ENCODE measurements around the gene CNIH2.

Gene CNIH2

DNA sequence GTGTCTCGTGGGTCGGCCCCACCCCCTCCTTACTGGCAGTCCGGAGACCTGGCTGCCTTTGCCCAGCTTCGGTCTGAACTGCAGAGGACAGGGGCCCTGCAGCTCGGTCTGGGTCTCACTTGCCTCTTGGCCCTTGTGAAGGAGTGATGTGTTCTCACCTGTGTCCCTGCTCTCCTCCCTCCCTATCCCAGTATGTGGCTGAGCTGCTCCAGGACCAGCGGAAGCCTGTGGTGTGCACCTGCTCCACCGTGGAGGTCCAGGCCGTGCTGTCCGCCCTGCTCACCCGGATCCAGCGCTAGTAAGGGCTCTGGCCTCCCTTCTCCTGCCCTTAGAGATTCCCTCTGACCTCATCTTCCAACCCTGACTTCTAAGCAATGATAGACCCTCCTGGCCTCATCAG is 45.2 kb upstream of the CNIH2 start:
- ChIA-PET POLR2A (no interaction called here), CTCF (interaction anchor here (1.3 to 6.5 kb wide), 2 partner anchors 11 to 79 kb away, joined by 5 to 49 read pairs; no protein-coding TSS in a partner anchor)
- TF ChIP-seq, protein P1, sequence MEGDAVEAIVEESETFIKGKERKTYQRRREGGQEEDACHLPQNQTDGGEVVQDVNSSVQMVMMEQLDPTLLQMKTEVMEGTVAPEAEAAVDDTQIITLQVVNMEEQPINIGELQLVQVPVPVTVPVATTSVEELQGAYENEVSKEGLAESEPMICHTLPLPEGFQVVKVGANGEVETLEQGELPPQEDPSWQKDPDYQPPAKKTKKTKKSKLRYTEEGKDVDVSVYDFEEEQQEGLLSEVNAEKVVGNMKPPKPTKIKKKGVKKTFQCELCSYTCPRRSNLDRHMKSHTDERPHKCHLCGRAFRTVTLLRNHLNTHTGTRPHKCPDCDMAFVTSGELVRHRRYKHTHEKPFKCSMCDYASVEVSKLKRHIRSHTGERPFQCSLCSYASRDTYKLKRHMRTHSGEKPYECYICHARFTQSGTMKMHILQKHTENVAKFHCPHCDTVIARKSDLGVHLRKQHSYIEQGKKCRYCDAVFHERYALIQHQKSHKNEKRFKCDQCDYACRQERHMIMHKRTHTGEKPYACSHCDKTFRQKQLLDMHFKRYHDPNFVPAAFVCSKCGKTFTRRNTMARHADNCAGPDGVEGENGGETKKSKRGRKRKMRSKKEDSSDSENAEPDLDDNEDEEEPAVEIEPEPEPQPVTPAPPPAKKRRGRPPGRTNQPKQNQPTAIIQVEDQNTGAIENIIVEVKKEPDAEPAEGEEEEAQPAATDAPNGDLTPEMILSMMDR (IDR thresholded peaks at IDR 0.05; ENCODE audit: control extremely low read depth, extremely low read depth, low read depth, missing control alignments): no peak
- DNase-seq (ENCODE audit: extremely low spot score): no peak

DNA sequence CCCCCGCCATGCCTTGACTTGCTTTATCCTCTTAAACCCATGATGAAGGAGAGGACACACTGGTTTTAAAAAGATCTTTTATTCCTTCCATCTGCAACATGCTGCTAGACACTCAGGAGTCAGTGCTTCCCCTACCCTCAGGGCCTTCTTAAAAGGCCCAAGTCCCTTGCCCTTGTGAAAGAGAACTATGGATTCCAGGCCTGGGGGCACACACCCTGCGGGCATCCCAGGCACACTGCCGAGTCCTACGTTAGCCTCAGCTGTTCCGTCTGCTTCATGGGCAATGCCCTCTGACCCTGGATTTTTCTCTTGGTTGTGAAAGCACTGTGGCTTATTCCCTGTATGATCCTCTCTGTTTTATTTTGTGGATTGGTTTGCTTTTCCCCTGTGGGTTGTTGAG is 44.7 kb upstream of the CNIH2 start:
- POLR2A ChIA-PET: interaction anchor here (1.0 kb wide), 1 partner anchor 53 kb away, joined by 3 read pairs; no protein-coding TSS in a partner anchor
- DNase-seq (ENCODE audit: extremely low spot score): no peak
- CTCF ChIA-PET: interaction anchor here (1.3 to 6.5 kb wide), 2 partner anchors 11 to 78 kb away, joined by 5 to 49 read pairs; no protein-coding TSS in a partner anchor
- TF ChIP-seq, protein P1 (IDR thresholded peaks at IDR 0.05; ENCODE audit: control extremely low read depth, extremely low read depth, low read depth, missing control alignments): no peak

DNA sequence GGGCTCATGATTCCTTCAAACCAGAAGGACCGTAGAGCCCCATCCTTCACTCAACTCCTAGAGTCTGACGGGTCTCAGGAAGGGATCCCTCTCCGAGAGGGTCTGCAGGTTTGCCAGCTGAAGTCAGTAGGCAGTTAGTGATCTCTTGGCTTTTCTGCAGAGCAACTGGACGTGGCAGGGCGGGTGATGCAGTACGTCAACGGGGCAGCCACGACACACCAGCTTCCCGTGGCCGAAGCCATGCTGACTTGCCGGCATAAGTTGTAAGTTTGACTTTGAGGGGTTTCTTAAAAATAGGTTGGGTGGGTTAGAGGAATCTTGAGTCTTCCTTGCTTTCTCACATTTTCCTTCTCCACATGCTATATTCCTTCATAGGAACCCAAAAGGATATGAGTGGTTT is 42.8 kb upstream of the CNIH2 start:
- ChIA-PET CTCF (interaction anchor here (6.5 kb wide), 1 partner anchor 13 kb away, joined by 49 read pairs; no protein-coding TSS in a partner anchor), POLR2A (no interaction called here)
- no peak for DNase-seq (ENCODE audit: extremely low spot score)
- TF ChIP-seq, protein P1 (IDR thresholded peaks at IDR 0.05; ENCODE audit: control extremely low read depth, extremely low read depth, low read depth, missing control alignments): no peak

DNA sequence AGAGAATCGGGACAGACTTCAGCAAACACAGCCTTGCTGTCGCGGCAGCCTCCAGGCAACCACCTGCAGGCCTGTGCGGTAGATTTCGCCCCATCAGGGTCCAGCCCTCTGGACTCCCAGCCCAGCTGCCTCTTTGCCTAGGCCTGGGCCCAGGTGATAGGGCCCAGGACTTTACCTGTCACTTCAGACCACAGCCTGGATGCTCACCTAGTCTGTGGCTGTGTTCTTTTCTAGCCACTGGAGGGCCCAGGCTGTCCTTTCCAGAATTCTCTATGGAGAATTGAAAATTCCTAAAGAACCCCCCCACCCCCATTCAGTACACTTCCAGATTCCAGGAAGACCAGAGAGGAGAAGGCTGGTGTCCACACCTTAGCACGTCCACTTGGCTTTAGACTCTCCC is 40.1 kb upstream of the CNIH2 start:
- POLR2A ChIA-PET: no interaction called here
- TF ChIP-seq, protein P1 (IDR thresholded peaks at IDR 0.05; ENCODE audit: control extremely low read depth, extremely low read depth, low read depth, missing control alignments): no peak
- CTCF ChIA-PET: interaction anchor here (6.5 kb wide), 1 partner anchor 16 kb away, joined by 49 read pairs; no protein-coding TSS in a partner anchor
- DNase-seq (ENCODE audit: extremely low spot score): no peak

DNA sequence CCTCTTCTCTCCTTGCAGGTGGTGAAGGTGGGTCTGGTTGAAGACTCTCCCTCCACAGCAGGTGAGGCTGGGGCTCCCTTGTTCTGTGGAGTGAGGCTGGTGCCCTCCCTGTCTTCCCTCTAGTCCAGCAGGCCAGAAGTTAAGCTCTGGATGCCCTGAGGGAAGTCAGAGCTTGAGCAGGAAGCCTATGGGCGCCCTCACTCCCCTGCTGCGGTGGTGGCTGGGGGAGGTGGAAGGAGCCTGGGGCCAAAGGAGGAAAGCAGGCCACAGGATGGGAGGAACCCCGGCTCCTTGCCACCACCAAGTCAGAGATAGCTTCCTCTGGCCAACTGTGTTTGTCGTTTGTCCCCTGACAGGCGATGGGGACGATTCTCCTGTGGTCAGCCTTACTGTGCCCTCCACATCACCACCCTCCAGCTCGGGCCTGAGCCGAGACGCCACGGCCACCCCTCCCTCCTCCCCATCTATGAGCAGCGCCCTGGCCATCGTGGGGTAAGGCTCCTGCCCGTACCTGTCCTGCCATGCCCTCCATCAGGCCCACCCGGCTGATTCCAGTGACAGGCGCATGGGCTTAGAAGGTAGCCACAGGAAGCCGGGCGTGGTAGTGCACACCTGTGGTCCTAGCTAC is 39.1 kb upstream of the CNIH2 start:
- TF ChIP-seq, protein P1 (IDR thresholded peaks at IDR 0.05; ENCODE audit: control extremely low read depth, extremely low read depth, low read depth, missing control alignments): no peak
- ChIA-PET POLR2A (no interaction called here), CTCF (interaction anchor here (1.4 to 6.5 kb wide), 2 partner anchors 17 kb away, joined by 5 to 49 read pairs; no protein-coding TSS in a partner anchor)
- DNase-seq (ENCODE audit: extremely low spot score): no peak

DNA sequence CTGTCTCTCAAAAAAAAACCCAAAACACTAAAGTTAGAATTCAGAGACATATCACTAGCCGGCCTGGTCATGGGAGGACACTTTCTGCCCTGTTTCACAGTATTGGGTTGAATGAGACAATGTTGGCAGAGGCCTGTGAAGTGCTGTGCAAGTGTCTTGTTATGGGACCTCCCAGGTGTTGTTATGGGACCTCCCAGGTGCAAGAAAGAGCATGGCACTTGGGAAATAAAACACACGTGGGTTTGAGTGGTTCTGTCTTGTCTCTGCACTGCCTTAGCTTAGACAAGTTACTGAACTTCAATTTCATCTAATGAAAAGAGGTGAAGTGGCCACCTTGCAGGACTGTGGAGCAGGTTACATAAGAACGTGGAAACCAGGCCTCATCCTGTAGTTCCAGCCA is 38.5 kb upstream of the CNIH2 start:
- no peak for DNase-seq (ENCODE audit: extremely low spot score)
- TF ChIP-seq, protein P1 (IDR thresholded peaks at IDR 0.05; ENCODE audit: control extremely low read depth, extremely low read depth, low read depth, missing control alignments): no peak
- POLR2A ChIA-PET: no interaction called here
- CTCF ChIA-PET: interaction anchor here (1.4 kb wide), 1 partner anchor 17 kb away, joined by 5 read pairs; no protein-coding TSS in a partner anchor

Measured in GM10248 (cell line).